HG03060 (cell line): Measurements from ENCODE around the gene TSHZ2.
"Not testable (repeated sequence)": the region's sequence is repeated elsewhere in the genome, so short reads cannot be mapped to it uniquely, and the experiment has no call there.

Source experiments
- ATAC-seq: cut with Tn5 transposase; IDR thresholded peaks from one replicate; pipeline ENCODE4 v1.9.1; 2021; ENCODE audit warnings: low read depth, moderate number of reproducible peaks; ENCODE audit not compliant: unreplicated experiment

The TSHZ2 gene

DNA sequence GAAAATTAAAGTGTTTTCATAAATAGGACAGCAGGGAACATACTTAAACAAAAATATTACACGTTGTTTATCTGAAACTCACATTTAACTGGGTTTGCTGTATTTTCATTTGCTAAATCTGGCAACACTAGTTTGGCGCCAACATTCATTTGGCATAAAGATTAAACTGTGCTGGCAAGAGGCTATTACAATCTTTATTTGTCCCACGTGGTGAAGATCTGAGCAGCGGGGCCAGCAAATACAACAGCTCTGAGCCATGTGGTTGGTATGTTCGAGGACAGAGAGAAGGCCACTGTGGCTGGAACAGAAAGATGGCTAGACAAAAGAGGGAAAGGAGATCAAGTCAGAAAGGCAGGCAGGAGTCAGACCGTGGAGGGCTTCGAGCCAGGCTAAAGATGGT is 387.3 kb downstream of the TSHZ2 start:
- ATAC-seq, result no peak

GRCh38 chr20:53360852-53361251 is 388.7 kb downstream of the TSHZ2 start:
- ATAC-seq, result no peak

GRCh38 chr20:53362736-53363135 is 390.6 kb downstream of the TSHZ2 start:
- no peak for ATAC-seq

DNA sequence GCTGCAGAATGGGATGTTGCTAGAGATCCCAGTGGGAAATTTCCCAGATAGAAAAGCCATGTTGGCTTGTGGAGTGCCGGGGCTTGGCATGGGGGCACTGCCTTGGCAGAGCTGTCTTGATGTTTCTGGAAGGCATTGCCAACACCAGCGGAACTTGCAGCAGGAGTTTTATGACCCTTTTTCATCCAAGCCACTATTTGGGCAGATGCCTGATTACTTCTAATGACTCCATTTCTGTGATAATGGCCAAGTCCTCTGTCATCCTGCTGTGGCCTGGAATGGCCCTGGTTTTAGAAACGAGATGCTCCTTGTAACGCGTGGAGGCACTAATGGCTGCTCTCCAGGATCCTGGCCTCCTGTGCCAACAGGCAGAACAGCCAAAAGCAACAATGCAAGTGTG is 392.5 kb downstream of the TSHZ2 start:
- ATAC-seq, result no peak

GRCh38 chr20:53365076-53365475 is 392.9 kb downstream of the TSHZ2 start:
- no peak for ATAC-seq

- no peak for ATAC-seq
These were observed 393.4 kb downstream of the TSHZ2 start for GRCh38 chr20:53365539-53366075.

DNA sequence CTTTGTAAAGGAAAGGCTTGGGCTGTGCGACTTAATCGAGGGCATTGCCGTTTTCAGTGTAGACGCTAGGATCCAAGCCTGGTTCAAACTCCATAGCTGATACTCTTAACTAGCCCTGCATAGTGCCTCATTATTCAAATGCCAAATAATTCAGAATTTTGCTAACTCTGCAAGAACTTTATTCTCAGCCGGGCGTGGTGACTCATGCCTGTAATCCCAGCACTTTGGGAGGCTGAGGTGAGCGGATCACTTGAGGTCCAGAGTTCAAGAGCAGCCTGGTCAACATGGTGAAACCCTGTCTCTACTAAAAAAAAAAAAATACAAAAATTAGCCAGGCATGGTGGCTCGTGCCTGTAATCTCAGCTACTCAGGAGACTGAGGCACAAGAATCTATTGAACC is 394.8 kb downstream of the TSHZ2 start:
- ATAC-seq, result not testable (repeated sequence)

GRCh38 chr20:53369871-53370270 is 397.7 kb downstream of the TSHZ2 start:
- no peak for ATAC-seq

DNA sequence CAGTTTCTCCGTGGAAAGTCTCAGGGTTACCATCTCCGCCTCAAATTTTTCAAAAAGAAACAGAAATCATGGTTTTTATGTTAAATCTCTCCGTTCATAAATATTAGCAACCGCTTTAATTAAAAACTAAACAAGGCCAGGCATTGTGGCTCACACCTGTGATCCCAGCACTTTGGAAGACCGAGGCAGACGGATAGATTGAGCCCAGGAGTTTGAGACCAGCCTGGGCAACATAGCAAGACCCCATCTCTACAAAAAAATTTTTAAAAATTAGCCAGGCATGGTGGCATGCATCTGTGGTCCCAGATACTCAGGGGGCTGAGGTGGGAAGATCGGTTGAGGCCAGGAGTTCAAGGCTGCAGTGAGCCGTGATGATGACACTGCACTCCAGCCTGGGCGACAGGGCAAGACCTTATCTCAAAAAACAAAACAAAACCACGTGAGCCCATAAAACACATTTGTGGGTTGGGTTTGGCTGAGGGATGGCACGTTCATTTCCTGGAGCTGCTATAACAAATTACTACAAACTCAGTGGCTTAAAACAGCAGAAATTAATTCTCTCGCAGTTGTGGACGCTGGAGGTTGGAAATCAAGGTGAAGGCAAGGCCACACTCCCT is 398.3 kb downstream of the TSHZ2 start:
- ATAC-seq, result no peak

DNA sequence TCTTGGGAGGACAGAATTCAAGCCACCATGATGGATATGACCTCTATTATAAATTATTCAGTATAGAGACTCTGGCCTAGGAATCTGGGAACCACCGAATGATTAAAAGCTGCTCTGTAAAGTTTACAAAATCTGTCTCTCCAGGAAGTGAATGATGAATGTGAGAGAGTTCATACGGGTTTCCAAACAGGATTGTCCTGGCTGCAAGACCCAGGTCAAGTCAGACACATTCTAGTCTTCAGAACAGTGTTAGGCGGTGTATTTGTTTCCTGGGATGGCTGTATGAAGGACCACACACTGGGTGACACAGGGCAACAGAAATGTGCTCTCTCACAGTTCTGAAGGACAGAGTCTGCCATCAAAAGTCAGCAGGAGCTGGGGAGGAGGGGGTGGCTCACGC is 399.1 kb downstream of the TSHZ2 start:
- no peak for ATAC-seq

DNA sequence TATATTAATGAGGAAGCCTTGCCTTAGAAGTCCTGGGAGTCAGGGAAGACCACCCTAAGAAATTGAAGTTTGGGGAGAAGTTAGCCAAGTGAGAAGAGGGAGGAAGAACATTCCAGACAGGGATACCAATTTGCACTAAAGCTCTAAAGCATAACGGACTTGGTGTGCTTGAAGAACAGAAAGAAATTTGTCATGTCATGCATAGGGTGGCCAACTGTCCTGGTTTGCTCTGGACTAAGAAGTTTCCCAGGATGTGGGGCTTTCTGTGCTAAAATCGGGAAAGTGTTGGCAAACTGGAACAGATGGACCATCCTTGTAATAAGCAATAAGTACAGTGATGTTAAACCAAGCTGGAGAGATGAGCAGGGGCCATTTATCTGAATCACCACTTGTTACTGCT is 403.9 kb downstream of the TSHZ2 start:
- ATAC-seq, result no peak

GRCh38 chr20:53379014-53379832 is 407.1 kb downstream of the TSHZ2 start:
- ATAC-seq, result no peak

- no peak for ATAC-seq
These were observed 407.6 kb downstream of the TSHZ2 start for GRCh38 chr20:53379833-53380120.

- no peak for ATAC-seq
These were observed 409.6 kb downstream of the TSHZ2 start for GRCh38 chr20:53381568-53382262.

DNA sequence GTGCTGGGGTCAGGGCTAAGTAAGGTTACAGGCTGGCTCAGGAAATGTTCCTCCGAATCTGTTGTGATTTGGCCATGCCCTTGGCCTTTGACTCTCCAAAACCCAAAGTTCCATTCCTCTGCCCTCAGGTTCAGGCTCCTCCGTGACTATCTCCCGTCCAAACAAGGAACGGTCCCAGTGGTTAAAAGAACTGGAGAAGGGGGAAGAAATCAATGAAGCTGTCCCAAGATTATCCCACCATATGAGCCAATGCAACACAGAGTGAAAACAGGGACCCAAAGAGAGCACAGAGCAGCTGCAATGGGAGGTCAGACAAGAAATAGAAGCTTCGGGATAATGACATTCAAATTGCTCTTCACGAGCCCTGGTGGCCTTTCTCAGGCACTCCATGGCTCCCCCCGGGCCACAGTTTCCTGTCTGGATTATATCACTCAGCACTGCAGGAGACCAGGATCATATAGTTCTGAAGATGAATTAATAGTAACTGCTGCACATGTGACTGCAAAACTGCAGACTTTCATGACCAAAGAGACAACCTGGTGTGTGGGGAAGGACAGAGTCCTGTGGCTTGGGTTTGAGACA is 410.2 kb downstream of the TSHZ2 start:
- no peak for ATAC-seq

DNA sequence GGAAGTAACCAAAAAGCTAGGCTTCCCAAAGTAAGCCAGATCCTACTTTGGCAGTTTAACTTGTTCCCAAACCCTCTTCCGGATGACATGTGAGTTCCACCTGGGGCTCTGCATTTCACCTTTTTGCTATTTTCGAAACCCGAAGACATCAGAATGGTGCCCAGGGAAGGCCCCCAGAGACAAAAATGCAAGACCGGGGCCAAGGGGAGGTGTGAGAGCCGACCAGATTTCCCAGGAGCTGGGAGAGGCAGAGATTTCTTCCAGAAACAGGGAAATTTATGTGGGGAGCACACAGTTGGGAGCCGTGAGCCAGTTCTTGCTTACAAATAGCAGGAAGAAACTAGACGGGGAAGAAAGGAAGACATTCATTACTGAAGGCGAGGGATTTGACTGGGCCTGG is 411.8 kb downstream of the TSHZ2 start:
- ATAC-seq, result no peak

GRCh38 chr20:53384392-53384791 is 412.2 kb downstream of the TSHZ2 start:
- ATAC-seq, result no peak

GRCh38 chr20:53385941-53386767 is 414.0 kb downstream of the TSHZ2 start:
- ATAC-seq, result no peak

DNA sequence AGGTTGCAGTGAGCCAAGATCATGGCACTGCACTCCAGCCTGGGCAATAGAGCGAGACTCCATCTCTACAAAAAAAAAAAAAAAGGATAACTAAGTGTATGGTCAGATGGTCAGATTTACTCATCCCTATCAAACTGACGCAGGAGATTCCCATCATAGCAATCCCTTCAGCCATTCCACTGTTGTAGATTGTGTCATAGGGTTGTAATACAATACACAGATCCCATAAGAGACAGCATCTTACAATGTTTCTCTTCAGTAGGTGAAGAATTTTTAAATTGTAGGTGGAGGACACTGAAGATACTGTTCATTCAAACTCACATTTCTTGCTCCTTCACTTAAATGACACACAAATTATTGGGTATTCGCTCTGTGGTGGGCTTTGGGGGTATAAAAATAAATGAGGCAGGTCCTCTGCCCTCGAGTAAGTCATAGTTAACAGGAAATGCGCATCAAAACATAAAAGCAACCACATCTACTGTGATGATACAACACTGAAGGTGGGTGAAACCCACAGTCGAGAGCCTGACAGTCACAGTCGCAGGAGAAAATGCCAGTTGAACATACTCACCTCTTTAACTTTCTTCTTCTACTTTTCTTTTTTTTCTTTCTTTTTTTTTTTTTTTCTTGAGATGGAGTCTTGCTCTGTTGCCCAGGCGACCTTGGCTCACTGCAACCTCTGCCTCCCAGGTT is 416.0 kb downstream of the TSHZ2 start:
- ATAC-seq, result no peak
